ENCODE results near the gene RGS7BP.
"Not testable (repeated sequence)": the region's sequence is repeated elsewhere in the genome, so short reads cannot be mapped to it uniquely, and the experiment has no call there.

Gene RGS7BP

GRCh38 chr5:64505769-64506566 is at the start of gene RGS7BP:
TSS of gene RGS7BP (plus strand) at chr5:64506015. CDS start at chr5:64506625, 610 bp downstream.
- DNase-seq = no peak

- DNase-seq = no peak
Observed at GRCh38 chr5:64457846-64458245, 48.0 kb upstream of the RGS7BP start.

GRCh38 chr5:64458948-64459347 is 46.9 kb upstream of the RGS7BP start:
- no peak for DNase-seq

GRCh38 chr5:64462391-64462790 is 43.4 kb upstream of the RGS7BP start:
- no peak for DNase-seq

- no peak for DNase-seq
Observed at GRCh38 chr5:64486163-64486562, 19.7 kb upstream of the RGS7BP start.

- no peak for DNase-seq
Observed at GRCh38 chr5:64487283-64487682, 18.5 kb upstream of the RGS7BP start.

- no peak for DNase-seq
Observed at GRCh38 chr5:64489857-64490256, 16.0 kb upstream of the RGS7BP start.

GRCh38 chr5:64497386-64497785 is 8.4 kb upstream of the RGS7BP start:
- DNase-seq = no peak

- no peak for DNase-seq
Observed at GRCh38 chr5:64502196-64502595, 3.6 kb upstream of the RGS7BP start.

GRCh38 chr5:64506567-64507263 is 900 bp downstream of the RGS7BP start:
- DNase-seq = no peak

GRCh38 chr5:64507264-64507605 is 1.4 kb downstream of the RGS7BP start:
- no peak for DNase-seq

GRCh38 chr5:64509828-64510227 is 4.0 kb downstream of the RGS7BP start:
- no peak for DNase-seq

- no peak for DNase-seq
Observed at GRCh38 chr5:64513492-64513891, 7.7 kb downstream of the RGS7BP start.

- DNase-seq = no peak
Observed at GRCh38 chr5:64514612-64515011, 8.8 kb downstream of the RGS7BP start.

- DNase-seq = no peak
Observed at GRCh38 chr5:64516216-64516615, 10.4 kb downstream of the RGS7BP start.

- no peak for DNase-seq
Observed at GRCh38 chr5:64518793-64519192, 13.0 kb downstream of the RGS7BP start.

- no peak for DNase-seq
Observed at GRCh38 chr5:64519263-64519662, 13.4 kb downstream of the RGS7BP start.

GRCh38 chr5:64526734-64527439 is 21.1 kb downstream of the RGS7BP start:
- no peak for DNase-seq

- no peak for DNase-seq
Observed at GRCh38 chr5:64530076-64530475, 24.3 kb downstream of the RGS7BP start.

GRCh38 chr5:64532212-64532611 is 26.4 kb downstream of the RGS7BP start:
- DNase-seq = no peak

- no peak for DNase-seq
Observed at GRCh38 chr5:64532657-64533056, 26.8 kb downstream of the RGS7BP start.

- no peak for DNase-seq
Observed at GRCh38 chr5:64534033-64534432, 28.2 kb downstream of the RGS7BP start.

- DNase-seq = no peak
Observed at GRCh38 chr5:64557911-64558310, 52.1 kb downstream of the RGS7BP start.

- DNase-seq = not testable (repeated sequence)
Observed at GRCh38 chr5:64558641-64559040, 52.8 kb downstream of the RGS7BP start.

All from CD4-positive, alpha-beta T cell treated with Interleukin-17A for 1 hour (primary cell).